Activated CD4-positive, alpha-beta T cell treated with anti-CD3 and anti-CD28 coated beads, Interleukin-2, amount 10 ng/mL, durations not matched to agents 7 days and 5 days (primary cell): Measurements from ENCODE around the gene ARL6IP4. TPM values are rescaled to one million over a fixed set of nuclear protein-coding genes. Genes with fewer than 3 reads are reported as not detected.

Experiments used
- CTCF ChIA-PET: fragments of 350-600 bp; sonication (Branson Sonifier 250); formaldehyde crosslinking; loops from one replicate; lab custom pipeline; 2021; ENCODE audit warnings: antibody characterized with exemption; lab: Charles Lee
- POLR2A ChIA-PET: fragments of 350-600 bp; sonication (Branson Sonifier 250); formaldehyde crosslinking; loops from one replicate; lab custom pipeline; 2021; ENCODE audit warnings: antibody characterized with exemption; lab: Charles Lee
- DNase-seq: peaks from one replicate; pipeline ENCODE4 v3.0.0-alpha.2; 2020
- H3K27ac Mint-ChIP-seq: one replicate; pipeline ENCODE4 v1.8.0; 2021; ENCODE audit warnings: mild to moderate bottlenecking, moderate library complexity, mixed read lengths
- H3K27me3 Mint-ChIP-seq: one replicate; pipeline ENCODE4 v1.8.0; 2021; ENCODE audit warnings: mixed read lengths
- H3K36me3 Mint-ChIP-seq: one replicate; pipeline ENCODE4 v1.8.0; 2021; ENCODE audit warnings: low read depth, mixed read lengths
- H3K4me1 Mint-ChIP-seq: one replicate; pipeline ENCODE4 v1.8.0; 2021; ENCODE audit warnings: mixed read lengths
- H3K4me3 Mint-ChIP-seq: one replicate; pipeline ENCODE4 v1.8.0; 2021; ENCODE audit warnings: mild to moderate bottlenecking, moderate library complexity, mixed read lengths
- H3K9me3 Mint-ChIP-seq: one replicate; pipeline ENCODE4 v1.8.0; 2021; ENCODE audit warnings: mixed read lengths
- total RNA-seq, 2 experiments: library from RNA; stranded (reverse); gene quantifications; one replicate each; pipeline ENCODE4 v1.2.3, GENCODE V29; 2021

ARL6IP4 gene
- total RNA-seq, 2 experiments from 2014 or later = 160 to 180 TPM

DNA sequence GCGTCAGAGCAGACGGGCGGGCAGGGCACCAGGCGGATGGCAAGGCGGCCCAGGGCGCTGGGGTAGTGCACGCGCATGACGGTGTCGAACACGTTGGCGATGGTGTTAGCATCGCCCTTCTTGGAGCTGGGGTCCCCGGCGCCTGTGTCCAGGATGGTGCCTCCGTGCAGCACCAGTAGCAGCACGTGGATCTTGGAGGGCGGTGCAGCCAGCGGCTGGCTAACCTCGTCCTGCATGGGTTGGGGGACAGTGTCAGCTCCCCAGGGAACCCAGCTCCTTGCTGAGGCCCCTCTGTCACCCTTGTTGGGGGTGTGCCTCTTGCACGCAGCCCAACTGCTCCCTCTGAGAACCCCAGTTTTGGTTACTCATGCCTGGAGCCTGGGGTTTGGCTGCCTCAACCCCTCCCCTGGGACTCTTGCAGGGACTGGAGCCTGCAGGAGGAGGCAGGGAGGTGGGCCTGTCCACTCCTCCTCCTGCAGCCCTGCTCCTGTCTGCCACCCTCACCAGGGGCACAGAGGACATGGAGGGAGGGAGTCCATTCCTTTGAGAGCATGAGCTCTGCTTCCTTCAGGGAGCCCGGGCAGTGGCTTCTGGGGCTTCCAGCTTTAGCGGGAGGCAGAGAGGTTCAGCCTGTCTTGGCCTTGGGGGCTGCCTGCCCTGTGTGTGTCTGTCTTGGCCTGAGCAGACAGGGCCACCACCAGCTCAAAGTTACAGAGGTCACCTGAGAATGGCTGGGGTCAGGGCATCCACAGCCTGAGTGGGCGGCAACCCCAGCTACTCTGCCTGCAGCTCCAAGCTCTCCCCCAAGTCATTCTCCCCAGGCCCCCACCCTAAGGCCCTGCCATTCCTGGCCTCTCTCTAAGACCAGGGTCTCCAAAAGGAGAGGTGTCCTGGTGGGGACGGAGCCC, 17.1 kb downstream of the ARL6IP4 start:
- H3K4me3 Mint-ChIP-seq = no peak overlapping the region
- DNase-seq = no peak
- peak overlapping the region; percentile 41 for H3K27ac Mint-ChIP-seq
- H3K4me1 Mint-ChIP-seq = no peaks in the 10 kb centered on the region
- CTCF ChIA-PET = interaction anchor here (0.8 to 0.9 kb wide), 2 partner anchors 235 to 241 kb away, joined by 3 read pairs; partner anchors contain the start of genes MPHOSPH9 and MTRFR
- H3K27me3 Mint-ChIP-seq = no peaks in the 10 kb centered on the region
- POLR2A ChIA-PET = no interaction called here
- no peaks in the 10 kb centered on the region for H3K36me3 Mint-ChIP-seq
- H3K9me3 Mint-ChIP-seq = no peaks in the 10 kb centered on the region

DNA sequence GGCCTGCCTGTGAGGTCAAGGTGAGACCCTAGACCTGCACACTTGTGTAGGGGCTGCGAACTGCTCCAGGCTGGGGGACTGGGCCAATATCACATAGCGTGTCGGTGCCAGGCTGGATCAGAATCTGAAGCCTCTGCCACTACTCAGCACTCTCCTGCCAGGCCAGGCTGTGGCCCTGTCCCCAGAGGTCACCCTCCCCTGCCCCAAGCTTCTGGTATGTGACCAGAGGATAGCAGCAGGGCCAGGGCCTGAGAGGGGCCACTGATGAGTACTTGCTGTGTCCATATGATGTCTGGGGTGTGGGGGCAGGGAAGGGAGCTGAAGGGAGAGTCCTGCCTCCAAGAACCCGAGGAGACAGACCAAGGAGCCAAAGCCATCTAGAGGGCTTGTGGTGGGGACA, 17.8 kb downstream of the ARL6IP4 start:
- DNase-seq = no peak
- no peaks in the 10 kb centered on the region for H3K36me3 Mint-ChIP-seq
- no peak overlapping the region for H3K4me3 Mint-ChIP-seq
- H3K27ac Mint-ChIP-seq = no peak overlapping the region
- POLR2A ChIA-PET = no interaction called here
- H3K27me3 Mint-ChIP-seq = no peaks in the 10 kb centered on the region
- no peaks in the 10 kb centered on the region for H3K9me3 Mint-ChIP-seq
- no peaks in the 10 kb centered on the region for H3K4me1 Mint-ChIP-seq
- CTCF ChIA-PET = interaction anchor here (0.9 kb wide), 1 partner anchor 234 kb away, joined by 3 read pairs; the partner anchor contains the start of genes MPHOSPH9 and MTRFR

- DNase-seq = no peak
- ChIA-PET CTCF (no interaction called here), POLR2A (no interaction called here)
- Mint-ChIP-seq H3K4me1 (no peaks in the 10 kb centered on the region), H3K4me3 (no peak overlapping the region), H3K36me3 (no peaks in the 10 kb centered on the region), H3K9me3 (no peaks in the 10 kb centered on the region), H3K27me3 (no peaks in the 10 kb centered on the region), H3K27ac (no peak overlapping the region)
Measured at GRCh38 chr12:122999196-122999946, 18.9 kb downstream of the ARL6IP4 start.

DNA sequence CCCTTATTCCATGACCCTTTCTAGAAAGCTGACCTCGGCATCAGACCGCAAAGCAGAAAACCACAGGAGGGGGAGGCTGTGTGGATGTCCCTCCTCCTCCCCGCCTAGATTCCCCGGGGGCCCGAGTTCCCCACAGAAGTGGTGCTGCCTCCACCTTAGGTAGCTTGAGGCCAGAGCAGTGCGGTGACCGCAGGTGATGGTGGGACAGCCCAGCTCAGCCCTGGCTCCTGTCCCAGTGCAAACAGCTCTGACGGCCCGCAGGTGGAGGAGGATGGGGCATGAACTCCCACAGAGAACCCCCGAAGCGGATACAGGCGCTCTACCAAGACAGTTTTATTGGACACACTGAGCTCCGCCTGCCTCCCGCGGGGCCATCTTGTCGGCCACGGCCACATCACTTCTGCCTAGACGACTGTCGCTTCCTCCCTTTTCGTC, 19.5 kb downstream of the ARL6IP4 start:
- POLR2A ChIA-PET = no interaction called here
- Mint-ChIP-seq H3K27ac (no peak overlapping the region), H3K4me3 (no peak overlapping the region), H3K9me3 (no peaks in the 10 kb centered on the region), H3K27me3 (no peaks in the 10 kb centered on the region), H3K4me1 (no peaks in the 10 kb centered on the region), H3K36me3 (no peaks in the 10 kb centered on the region)
- CTCF ChIA-PET = interaction anchor here (1.0 kb wide), 1 partner anchor 14 kb away, joined by 3 read pairs; no protein-coding TSS in a partner anchor
- DNase-seq = no peak

- H3K36me3 Mint-ChIP-seq = no peaks in the 10 kb centered on the region
- CTCF ChIA-PET = interaction anchor here (1.0 kb wide), 1 partner anchor 14 kb away, joined by 3 read pairs; no protein-coding TSS in a partner anchor
- POLR2A ChIA-PET = no interaction called here
Measured at GRCh38 chr12:123000578-123000977, 20.1 kb downstream of the ARL6IP4 start.

DNA sequence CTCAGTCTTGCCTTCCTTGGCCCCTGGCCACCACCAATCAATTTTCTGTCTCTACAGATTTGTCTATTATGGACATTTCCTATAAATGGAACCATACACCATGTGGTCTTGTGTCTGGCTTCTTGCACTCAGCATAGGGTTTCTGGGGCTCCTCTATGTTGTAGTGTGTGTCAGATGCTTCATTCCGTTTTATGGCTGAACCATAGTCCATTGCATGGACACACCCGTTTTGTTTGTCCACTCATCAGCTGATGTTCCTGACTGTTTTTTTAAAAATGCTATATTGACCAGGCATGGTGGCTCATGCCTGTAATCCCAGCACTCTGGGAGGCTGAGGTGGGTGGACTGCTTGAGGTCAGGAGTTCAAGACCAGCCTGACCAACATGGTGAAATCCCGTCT, 21.0 kb downstream of the ARL6IP4 start:
- no peaks in the 10 kb centered on the region for H3K4me1 Mint-ChIP-seq
- H3K27me3 Mint-ChIP-seq = no peaks in the 10 kb centered on the region
- no peaks in the 10 kb centered on the region for H3K36me3 Mint-ChIP-seq
- no peak for DNase-seq
- H3K27ac Mint-ChIP-seq = no peak overlapping the region
- POLR2A ChIA-PET = no interaction called here
- no peak overlapping the region for H3K4me3 Mint-ChIP-seq
- CTCF ChIA-PET = interaction anchor here (0.6 to 2.1 kb wide), 3 partner anchors 10 to 315 kb away, joined by 3 to 4 read pairs (median 4); no protein-coding TSS in a partner anchor
- no peaks in the 10 kb centered on the region for H3K9me3 Mint-ChIP-seq

More at GRCh38 chr12:123000578-123000977, 20.1 kb downstream of the ARL6IP4 start:
- no peaks in the 10 kb centered on the region for H3K9me3 Mint-ChIP-seq
- no peaks in the 10 kb centered on the region for H3K4me1 Mint-ChIP-seq
- no peaks in the 10 kb centered on the region for H3K27me3 Mint-ChIP-seq
- H3K4me3 Mint-ChIP-seq = no peak overlapping the region
- no peak for DNase-seq
- no peak overlapping the region for H3K27ac Mint-ChIP-seq

DNA sequence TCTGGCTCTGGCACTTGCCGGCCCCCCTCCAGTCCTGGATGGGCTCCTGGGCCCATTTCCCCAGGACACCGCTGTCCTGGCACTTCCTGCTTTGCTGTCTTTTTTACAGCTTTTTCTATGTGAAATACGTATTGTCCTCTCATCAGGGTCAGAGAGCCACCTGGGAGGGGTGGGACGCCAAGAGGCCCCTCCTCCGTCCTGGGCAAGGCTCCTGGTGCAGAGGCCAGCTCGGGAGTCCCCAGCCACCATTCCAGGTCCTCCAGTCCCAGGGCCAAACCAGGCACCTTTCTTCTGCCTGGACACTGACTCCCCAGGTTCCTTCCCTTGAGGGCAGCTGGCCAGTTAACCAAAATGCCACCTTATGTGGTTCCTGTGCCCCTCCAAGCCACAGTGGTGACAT, 22.8 kb downstream of the ARL6IP4 start:
- Mint-ChIP-seq H3K4me3 (no peak overlapping the region), H3K4me1 (no peaks in the 10 kb centered on the region), H3K36me3 (no peaks in the 10 kb centered on the region), H3K27ac (no peak overlapping the region), H3K9me3 (no peaks in the 10 kb centered on the region), H3K27me3 (no peaks in the 10 kb centered on the region)
- no peak for DNase-seq
- POLR2A ChIA-PET = no interaction called here
- CTCF ChIA-PET = interaction anchor here (1.0 kb wide), 1 partner anchor 33 kb away, joined by 3 read pairs; no protein-coding TSS in a partner anchor

DNA sequence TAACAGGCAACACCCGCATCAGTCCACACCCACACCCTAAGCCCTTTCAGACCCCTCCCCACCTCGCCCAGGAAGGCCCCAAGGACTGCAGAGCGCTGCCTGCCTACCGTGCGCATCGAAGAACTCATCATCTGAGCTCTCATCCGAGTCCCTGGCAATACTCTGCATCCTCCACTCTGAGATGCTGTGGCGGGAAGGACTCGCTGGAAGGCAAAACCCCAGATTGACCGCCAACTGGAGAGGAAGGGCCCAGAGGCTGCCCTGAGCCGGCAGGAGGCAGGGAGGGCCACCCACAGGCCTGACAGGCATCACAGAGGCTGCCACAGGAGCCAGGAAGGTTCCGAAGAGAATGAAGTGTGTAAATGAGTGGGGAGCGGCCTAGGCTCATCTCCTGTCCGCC, 23.8 kb downstream of the ARL6IP4 start:
- Mint-ChIP-seq H3K27ac (no peak overlapping the region), H3K27me3 (no peaks in the 10 kb centered on the region), H3K4me1 (no peaks in the 10 kb centered on the region), H3K36me3 (no peaks in the 10 kb centered on the region), H3K4me3 (no peak overlapping the region), H3K9me3 (no peaks in the 10 kb centered on the region)
- no peak for DNase-seq
- ChIA-PET CTCF (interaction anchor here (1.0 kb wide), 1 partner anchor 32 kb away, joined by 3 read pairs; no protein-coding TSS in a partner anchor), POLR2A (no interaction called here)

DNA sequence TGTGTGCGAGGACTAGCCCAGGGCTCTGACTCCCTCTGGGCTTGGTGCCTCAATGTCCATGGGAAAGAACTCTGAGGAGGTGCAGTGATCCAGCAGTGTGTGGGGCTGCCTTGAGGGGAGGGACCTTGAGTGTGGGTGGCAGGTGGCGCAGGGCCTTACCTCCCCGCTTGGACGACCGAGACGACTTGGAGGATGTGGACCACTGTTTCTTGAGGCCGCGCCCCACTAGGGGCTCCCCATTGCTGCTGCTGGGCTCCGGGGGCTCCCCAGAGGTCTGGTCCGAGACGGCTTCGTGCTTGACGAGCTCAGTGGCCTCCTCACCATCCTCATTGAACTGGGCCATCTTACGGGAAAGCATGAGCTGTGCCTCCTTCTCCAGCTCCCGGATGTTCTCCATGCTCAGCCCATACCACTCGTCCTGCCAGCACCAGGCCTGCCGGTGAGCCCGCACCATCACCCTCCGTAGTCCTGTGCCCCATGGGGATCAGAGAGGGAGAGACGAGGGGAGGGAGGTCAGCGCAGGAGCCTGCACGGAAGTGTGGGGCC, 24.7 kb downstream of the ARL6IP4 start:
- ChIA-PET POLR2A (no interaction called here), CTCF (interaction anchor here (0.5 to 1.2 kb wide), 3 partner anchors 12 to 23 kb away, joined by 3 to 4 read pairs (median 3); no protein-coding TSS in a partner anchor)
- H3K27me3 Mint-ChIP-seq = no peaks in the 10 kb centered on the region
- no peak for DNase-seq
- no peaks in the 10 kb centered on the region for H3K4me1 Mint-ChIP-seq
- no peaks in the 10 kb centered on the region for H3K9me3 Mint-ChIP-seq
- no peak overlapping the region for H3K27ac Mint-ChIP-seq
- H3K4me3 Mint-ChIP-seq = no peak overlapping the region
- H3K36me3 Mint-ChIP-seq = no peaks in the 10 kb centered on the region

DNA sequence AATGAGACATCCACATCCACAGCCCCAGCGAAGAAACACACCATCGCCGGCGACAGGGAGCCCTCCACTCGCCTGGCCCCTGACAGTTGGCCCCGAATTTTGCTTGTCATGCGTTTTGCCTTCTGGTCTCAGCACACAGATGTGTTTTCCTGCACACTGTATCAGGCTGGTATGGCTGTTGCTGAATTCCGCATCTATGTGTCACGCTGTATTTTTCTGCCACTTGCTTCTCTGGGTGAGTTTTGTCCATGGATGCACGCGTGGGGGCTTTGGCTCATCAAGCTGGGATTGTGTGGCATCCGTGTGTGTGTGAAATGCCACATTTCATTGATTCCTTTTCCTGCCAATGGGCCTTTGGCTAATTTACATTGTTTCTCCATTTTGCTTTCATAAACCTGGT, 26.5 kb downstream of the ARL6IP4 start:
- H3K27ac Mint-ChIP-seq = no peak overlapping the region
- DNase-seq = no peak
- H3K4me1 Mint-ChIP-seq = no peaks in the 10 kb centered on the region
- ChIA-PET CTCF (interaction anchor here (0.7 to 1.4 kb wide), 3 partner anchors 14 to 146 kb away, joined by 3 to 5 read pairs (median 4); no protein-coding TSS in a partner anchor), POLR2A (no interaction called here)
- H3K36me3 Mint-ChIP-seq = no peaks in the 10 kb centered on the region
- H3K27me3 Mint-ChIP-seq = no peaks in the 10 kb centered on the region
- H3K9me3 Mint-ChIP-seq = no peaks in the 10 kb centered on the region
- H3K4me3 Mint-ChIP-seq = no peak overlapping the region

- Mint-ChIP-seq H3K27me3 (no peaks in the 10 kb centered on the region), H3K4me1 (no peaks in the 10 kb centered on the region), H3K4me3 (no peak overlapping the region), H3K27ac (no peak overlapping the region), H3K36me3 (no peaks in the 10 kb centered on the region), H3K9me3 (no peaks in the 10 kb centered on the region)
- POLR2A ChIA-PET = no interaction called here
- CTCF ChIA-PET = interaction anchor here (0.6 to 1.2 kb wide), 2 partner anchors 228 to 760 kb away, joined by 4 read pairs; no protein-coding TSS in a partner anchor
- DNase-seq = no peak
Measured at GRCh38 chr12:123010110-123010509, 29.6 kb downstream of the ARL6IP4 start.

- no peaks in the 10 kb centered on the region for H3K27me3 Mint-ChIP-seq
- POLR2A ChIA-PET = no interaction called here
- H3K27ac Mint-ChIP-seq = no peak overlapping the region
- CTCF ChIA-PET = no interaction called here
- no peak overlapping the region for H3K4me3 Mint-ChIP-seq
- H3K36me3 Mint-ChIP-seq = no peaks in the 10 kb centered on the region
- no peaks in the 10 kb centered on the region for H3K9me3 Mint-ChIP-seq
- no peaks in the 10 kb centered on the region for H3K4me1 Mint-ChIP-seq
- DNase-seq = no peak
Measured at GRCh38 chr12:123010681-123011080, 30.2 kb downstream of the ARL6IP4 start.
